Neural progenitor cell (in vitro differentiated cells): ENCODE results near the gene KRTAP9-6. TPM values are rescaled to one million over a fixed set of nuclear protein-coding genes. Genes with fewer than 3 reads are reported as not detected.
A peak's percentile ranks its signal among the peaks of the same experiment; 100 is the strongest.

Source experiments
- DNase-seq: peaks from one replicate; pipeline ENCODE4 v3.0.0-alpha.2; 2016; ENCODE audit warnings: low spot score
- H2AFZ ChIP-seq: fragments of 200-600 bp; sonication (generic); replicated peaks from 2 replicates; pipeline ENCODE4 v1.6.1; 2016; ENCODE audit warnings: antibody characterized with exemption
- H3F3A ChIP-seq: fragments of 200-600 bp; sonication (generic); 2 replicates; pipeline ENCODE4 v1.6.1; 2016; ENCODE audit warnings: antibody characterized with exemption, low read depth
- H3K27ac ChIP-seq: fragments of 200-600 bp; sonication (generic); 2 replicates; pipeline ENCODE4 v1.5.1; 2016; ENCODE audit warnings: mild to moderate bottlenecking
- H3K27me3 ChIP-seq: fragments of 200-600 bp; sonication (generic); 2 replicates; pipeline ENCODE4 v1.6.1; 2016; ENCODE audit warnings: mild to moderate bottlenecking, moderate library complexity
- H3K36me3 ChIP-seq: fragments of 200-600 bp; sonication (generic); 2 replicates; pipeline ENCODE4 v1.5.1; 2016
- H3K4me1 ChIP-seq: fragments of 200-600 bp; sonication (generic); 2 replicates; pipeline ENCODE4 v1.6.1; 2016; ENCODE audit warnings: mixed run types
- H3K4me2 ChIP-seq: fragments of 200-600 bp; sonication (generic); 2 replicates; pipeline ENCODE4 v1.6.1; 2016
- H3K4me3 ChIP-seq: fragments of 200-600 bp; sonication (generic); 2 replicates; pipeline ENCODE4 v1.5.1; 2016
- H3K79me2 ChIP-seq: fragments of 200-600 bp; sonication (generic); 2 replicates; pipeline ENCODE4 v1.6.1; 2016; ENCODE audit warnings: low read depth
- H3K9ac ChIP-seq: fragments of 200-600 bp; sonication (generic); 2 replicates; pipeline ENCODE4 v1.6.1; 2016
- H3K9me3 ChIP-seq: fragments of 200-600 bp; sonication (generic); 2 replicates; pipeline ENCODE4 v1.5.1; 2016; ENCODE audit warnings: low read depth
- H4K20me1 ChIP-seq: fragments of 200-600 bp; sonication (generic); 2 replicates; pipeline ENCODE4 v1.6.1; 2016; ENCODE audit warnings: low read depth
- H3K27ac Mint-ChIP-seq: 3 replicates; pipeline ENCODE4 v1.8.0; 2021; ENCODE audit warnings: mixed read lengths
- H3K27me3 Mint-ChIP-seq: 2 replicates; pipeline ENCODE4 v1.8.0; 2022; ENCODE audit warnings: low read depth, mild to moderate bottlenecking, inconsistent platforms, moderate library complexity, mixed read lengths; ENCODE audit not compliant: insufficient read depth
- H3K36me3 Mint-ChIP-seq: 3 replicates; pipeline ENCODE4 v1.8.0; 2021; ENCODE audit warnings: mixed read lengths
- H3K4me1 Mint-ChIP-seq: 3 replicates; pipeline ENCODE4 v1.8.0; 2021; ENCODE audit warnings: mixed read lengths
- H3K4me3 Mint-ChIP-seq: 3 replicates; pipeline ENCODE4 v1.8.0; 2021; ENCODE audit warnings: mild to moderate bottlenecking, moderate library complexity, mixed read lengths
- H3K9me3 Mint-ChIP-seq: 3 replicates; pipeline ENCODE4 v1.8.0; 2020; ENCODE audit warnings: mixed read lengths
- EZH2 ChIP-seq: fragments of 200-600 bp; sonication (generic); IDR thresholded peaks from 2 replicates; pipeline ENCODE4 v1.6.1; 2017; ENCODE audit warnings: antibody characterized with exemption, mild to moderate bottlenecking, moderate library complexity
- EZH2phosphoT487 ChIP-seq: fragments of 200-600 bp; sonication (generic); IDR thresholded peaks from 2 replicates; pipeline ENCODE4 v1.6.1; 2017; ENCODE audit warnings: antibody characterized with exemption
- total RNA-seq: library from RNA; depleted of rRNA; stranded (reverse); fragments of >200 nt; gene quantifications from 2 replicates; pipeline ENCODE4 v1.2.3, GENCODE V29; 2015; ENCODE audit warnings: low replicate concordance
- TF ChIP-seq, protein P1 (sequence below): fragments of 200-600 bp; sonication (generic); IDR thresholded peaks from 2 replicates; pipeline ENCODE4 v1.5.1; 2017; ENCODE audit warnings: antibody characterized with exemption, mild to moderate bottlenecking

The KRTAP9-6 gene
- total RNA-seq, 1 donor from 2014 or later, result not detected

- no peak overlapping the region for H3K4me3 ChIP-seq
- no peak for DNase-seq
- no peak overlapping the region for H3K27ac Mint-ChIP-seq
- no peak for TF ChIP-seq EZH2
- TF ChIP-seq EZH2phosphoT487, result no peak
- TF ChIP-seq, protein P1, sequence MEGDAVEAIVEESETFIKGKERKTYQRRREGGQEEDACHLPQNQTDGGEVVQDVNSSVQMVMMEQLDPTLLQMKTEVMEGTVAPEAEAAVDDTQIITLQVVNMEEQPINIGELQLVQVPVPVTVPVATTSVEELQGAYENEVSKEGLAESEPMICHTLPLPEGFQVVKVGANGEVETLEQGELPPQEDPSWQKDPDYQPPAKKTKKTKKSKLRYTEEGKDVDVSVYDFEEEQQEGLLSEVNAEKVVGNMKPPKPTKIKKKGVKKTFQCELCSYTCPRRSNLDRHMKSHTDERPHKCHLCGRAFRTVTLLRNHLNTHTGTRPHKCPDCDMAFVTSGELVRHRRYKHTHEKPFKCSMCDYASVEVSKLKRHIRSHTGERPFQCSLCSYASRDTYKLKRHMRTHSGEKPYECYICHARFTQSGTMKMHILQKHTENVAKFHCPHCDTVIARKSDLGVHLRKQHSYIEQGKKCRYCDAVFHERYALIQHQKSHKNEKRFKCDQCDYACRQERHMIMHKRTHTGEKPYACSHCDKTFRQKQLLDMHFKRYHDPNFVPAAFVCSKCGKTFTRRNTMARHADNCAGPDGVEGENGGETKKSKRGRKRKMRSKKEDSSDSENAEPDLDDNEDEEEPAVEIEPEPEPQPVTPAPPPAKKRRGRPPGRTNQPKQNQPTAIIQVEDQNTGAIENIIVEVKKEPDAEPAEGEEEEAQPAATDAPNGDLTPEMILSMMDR, result no peak
- no peak overlapping the region for H2AFZ ChIP-seq
- no peaks in the 10 kb centered on the region for H3K79me2 ChIP-seq
- no peaks in the 10 kb centered on the region for H3K36me3 ChIP-seq
- H3K9me3 Mint-ChIP-seq, result no peaks in the 10 kb centered on the region
- no peaks in the 10 kb centered on the region for H3K36me3 Mint-ChIP-seq
- no peak overlapping the region for H3K4me3 Mint-ChIP-seq
- H3F3A ChIP-seq, result no peaks in the 10 kb centered on the region
- H3K9ac ChIP-seq, result no peak overlapping the region
- no peaks in the 10 kb centered on the region for H3K4me1 ChIP-seq
- H3K27me3 ChIP-seq, result no peaks in the 10 kb centered on the region
- peaks cover 4% of the 10 kb centered on the region for H3K27me3 Mint-ChIP-seq
- no peak overlapping the region for H3K27ac ChIP-seq
- H3K4me2 ChIP-seq, result no peak overlapping the region
- no peaks in the 10 kb centered on the region for H3K4me1 Mint-ChIP-seq
- H4K20me1 ChIP-seq, result no peaks in the 10 kb centered on the region
- no peaks in the 10 kb centered on the region for H3K9me3 ChIP-seq
These were observed 13.2 kb downstream of the KRTAP9-6 start for GRCh38 chr17:41278176-41278955.

DNA sequence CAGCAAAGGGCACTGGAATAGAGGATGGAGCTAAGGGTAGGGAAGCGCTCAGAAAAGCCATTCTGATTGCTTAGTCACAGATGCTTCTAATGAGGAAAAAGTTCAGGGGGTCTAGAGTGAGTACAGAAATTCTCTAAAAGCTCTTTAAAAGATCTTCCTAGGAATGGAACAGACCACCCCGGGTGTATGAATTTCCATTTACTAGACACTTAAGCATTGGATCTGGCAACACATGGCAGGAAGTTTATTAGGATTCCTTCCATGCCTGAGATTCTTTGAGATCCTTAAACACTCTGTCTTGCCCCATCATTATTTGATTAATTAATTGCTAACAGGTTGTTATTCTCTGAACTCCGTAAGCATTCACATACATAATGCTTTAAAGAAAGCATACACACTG, 18.9 kb downstream of the KRTAP9-6 start:
- H3K79me2 ChIP-seq, result no peaks in the 10 kb centered on the region
- H3K27me3 ChIP-seq, result no peaks in the 10 kb centered on the region
- no peak overlapping the region for H3K27ac ChIP-seq
- no peak overlapping the region for H3K4me3 ChIP-seq
- no peak overlapping the region for H3K27ac Mint-ChIP-seq
- H2AFZ ChIP-seq, result peak overlapping the region; percentile 22
- H3K27me3 Mint-ChIP-seq, result no peaks in the 10 kb centered on the region
- H3K4me3 Mint-ChIP-seq, result no peak overlapping the region
- H3K9me3 ChIP-seq, result no peaks in the 10 kb centered on the region
- H4K20me1 ChIP-seq, result no peaks in the 10 kb centered on the region
- H3K9ac ChIP-seq, result no peak overlapping the region
- H3K9me3 Mint-ChIP-seq, result no peaks in the 10 kb centered on the region
- H3K4me1 ChIP-seq, result peaks cover 6% of the 10 kb centered on the region
- no peaks in the 10 kb centered on the region for H3F3A ChIP-seq
- no peaks in the 10 kb centered on the region for H3K36me3 Mint-ChIP-seq
- H3K36me3 ChIP-seq, result no peaks in the 10 kb centered on the region
- DNase-seq, result no peak
- H3K4me1 Mint-ChIP-seq, result no peaks in the 10 kb centered on the region
- TF ChIP-seq EZH2phosphoT487 (no peak), EZH2 (no peak)
- TF ChIP-seq, protein P1, result no peak
- H3K4me2 ChIP-seq, result no peak overlapping the region

DNA sequence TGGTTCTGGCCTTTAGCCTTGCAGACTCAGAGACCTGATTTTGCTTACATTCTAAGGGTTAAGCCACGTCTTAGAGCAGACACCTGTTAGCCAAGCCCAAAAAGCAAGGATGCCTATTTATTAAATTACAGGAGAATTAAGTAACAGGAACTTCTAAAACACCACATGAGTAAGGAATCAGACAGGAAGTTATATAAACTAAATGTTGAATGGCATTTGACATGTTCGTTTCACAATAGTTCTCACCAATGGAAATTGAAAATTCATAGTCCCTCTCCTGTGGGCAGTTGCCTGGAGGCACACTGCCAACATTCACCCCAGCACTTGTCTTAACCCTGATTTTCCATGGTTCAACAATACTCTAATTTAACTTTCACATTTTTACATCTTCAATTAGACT, 19.4 kb downstream of the KRTAP9-6 start:
- Histone ChIP-seq H3K79me2 (no peaks in the 10 kb centered on the region), H3K9ac (no peak overlapping the region), H3K27ac (no peak overlapping the region), H3K4me3 (no peak overlapping the region), H2AFZ (no peak overlapping the region), H3K27me3 (no peaks in the 10 kb centered on the region), H3F3A (no peaks in the 10 kb centered on the region), H3K9me3 (no peaks in the 10 kb centered on the region), H3K36me3 (no peaks in the 10 kb centered on the region), H3K4me1 (peaks cover 6% of the 10 kb centered on the region), H3K4me2 (no peak overlapping the region), H4K20me1 (no peaks in the 10 kb centered on the region)
- Mint-ChIP-seq H3K27me3 (no peaks in the 10 kb centered on the region), H3K36me3 (no peaks in the 10 kb centered on the region), H3K4me1 (no peaks in the 10 kb centered on the region), H3K27ac (no peak overlapping the region), H3K4me3 (no peak overlapping the region), H3K9me3 (no peaks in the 10 kb centered on the region)
- TF ChIP-seq EZH2phosphoT487 (no peak), EZH2 (no peak)
- TF ChIP-seq, protein P1, result no peak
- no peak for DNase-seq
